NCI-H446 treated with DMSO at 0.1 percent for 48 hours (cell line): ENCODE results near the gene CHAF1A.
A peak's percentile ranks its signal among the peaks of the same experiment; 100 is the strongest.

ENCODE experiments used
- DNase-seq: peaks from one replicate; lab custom pipeline; 2025; lab: John Stamatoyannopoulos, UW

CHAF1A gene

GRCh38 chr19:4405977-4406376, 3.5 kb downstream of the CHAF1A start:
- DNase-seq: no peak

GRCh38 chr19:4406626-4407025, 4.2 kb downstream of the CHAF1A start:
- DNase-seq: no peak

GRCh38 chr19:4409123-4409933, 6.9 kb downstream of the CHAF1A start:
- no peak for DNase-seq

- DNase-seq: no peak
Observed at GRCh38 chr19:4413588-4413987, 11.1 kb downstream of the CHAF1A start.

GRCh38 chr19:4414144-4414799, 11.8 kb downstream of the CHAF1A start:
- DNase-seq: no peak

- no peak for DNase-seq
Observed at GRCh38 chr19:4414800-4415321, 12.4 kb downstream of the CHAF1A start.

GRCh38 chr19:4415352-4415751, 12.9 kb downstream of the CHAF1A start:
- DNase-seq: peak; percentile 32

- DNase-seq: no peak
Observed at GRCh38 chr19:4416268-4416667, 13.8 kb downstream of the CHAF1A start.

GRCh38 chr19:4423416-4424126, 21.1 kb downstream of the CHAF1A start:
- no peak for DNase-seq

GRCh38 chr19:4425537-4425936, 23.1 kb downstream of the CHAF1A start:
- DNase-seq: no peak

- DNase-seq: no peak
Observed at GRCh38 chr19:4428326-4428975, 26.0 kb downstream of the CHAF1A start.

- no peak for DNase-seq
Observed at GRCh38 chr19:4429256-4429655, 26.8 kb downstream of the CHAF1A start.

GRCh38 chr19:4429771-4430171, 27.3 kb downstream of the CHAF1A start:
- no peak for DNase-seq

GRCh38 chr19:4430760-4431159, 28.3 kb downstream of the CHAF1A start:
- DNase-seq: no peak

- no peak for DNase-seq
Observed at GRCh38 chr19:4431296-4431695, 28.9 kb downstream of the CHAF1A start.

- no peak for DNase-seq
Observed at GRCh38 chr19:4431808-4432674, 29.6 kb downstream of the CHAF1A start.

- DNase-seq: no peak
Observed at GRCh38 chr19:4432918-4433506, 30.6 kb downstream of the CHAF1A start.

- no peak for DNase-seq
Observed at GRCh38 chr19:4434391-4434790, 32.0 kb downstream of the CHAF1A start.

GRCh38 chr19:4436231-4436630, 33.8 kb downstream of the CHAF1A start:
- DNase-seq: no peak

GRCh38 chr19:4437103-4437502, 34.7 kb downstream of the CHAF1A start:
- DNase-seq: no peak

GRCh38 chr19:4439243-4439642, 36.8 kb downstream of the CHAF1A start:
- DNase-seq: no peak
